ENCODE results near the gene TGFBR3L.

The TGFBR3L gene

GRCh38 chr19:7914598-7915045 is at the start of gene TGFBR3L:
TSS of gene TGFBR3L (plus strand) at chr19:7914830.
- DNase-seq (ENCODE audit: low read depth in 2 of 2): no peak

GRCh38 chr19:7865262-7865911 is 49.2 kb upstream of the TGFBR3L start:
- DNase-seq (ENCODE audit: low read depth in 2 of 2): no peak

GRCh38 chr19:7866399-7867091 is 48.1 kb upstream of the TGFBR3L start:
- DNase-seq (ENCODE audit: low read depth in 2 of 2): no peak

GRCh38 chr19:7867092-7867844 is 47.4 kb upstream of the TGFBR3L start:
- DNase-seq (ENCODE audit: low read depth in 2 of 2): no peak

- DNase-seq (ENCODE audit: low read depth in 2 of 2): no peak
Measured at GRCh38 chr19:7868326-7868670, 46.3 kb upstream of the TGFBR3L start.

- DNase-seq (ENCODE audit: low read depth in 2 of 2): peak; percentile 73 to 76
Measured at GRCh38 chr19:7868671-7869452, 45.8 kb upstream of the TGFBR3L start.

GRCh38 chr19:7869453-7869909 is 45.1 kb upstream of the TGFBR3L start:
- peak; percentile 51 to 56 for DNase-seq (ENCODE audit: low read depth in 2 of 2)

- DNase-seq (ENCODE audit: low read depth in 2 of 2): peak; percentile 44 to 45
Measured at GRCh38 chr19:7869910-7870511, 44.6 kb upstream of the TGFBR3L start.

GRCh38 chr19:7870571-7871436 is 43.8 kb upstream of the TGFBR3L start:
- DNase-seq (ENCODE audit: low read depth in 2 of 2): peak; percentile 42 to 66

- peak; percentile 65 to 81 for DNase-seq (ENCODE audit: low read depth in 2 of 2)
Measured at GRCh38 chr19:7871437-7872305, 43.0 kb upstream of the TGFBR3L start.

- no peak for DNase-seq (ENCODE audit: low read depth in 2 of 2)
Measured at GRCh38 chr19:7872306-7873204, 42.1 kb upstream of the TGFBR3L start.

- no peak for DNase-seq (ENCODE audit: low read depth in 2 of 2)
Measured at GRCh38 chr19:7873304-7874075, 41.1 kb upstream of the TGFBR3L start.

GRCh38 chr19:7874076-7874896 is 40.3 kb upstream of the TGFBR3L start, which contains the start of gene PRR36:
TSS of gene PRR36 (minus strand) at chr19:7874390. CDS start at chr19:7873689, 701 bp downstream.
- no peak for DNase-seq (ENCODE audit: low read depth in 2 of 2)

- no peak for DNase-seq (ENCODE audit: low read depth in 2 of 2)
Measured at GRCh38 chr19:7874897-7875273, 39.7 kb upstream of the TGFBR3L start.

- DNase-seq (ENCODE audit: low read depth in 2 of 2): no peak
Measured at GRCh38 chr19:7877249-7877836, 37.3 kb upstream of the TGFBR3L start.

- DNase-seq (ENCODE audit: low read depth in 2 of 2): no peak
Measured at GRCh38 chr19:7879111-7879807, 35.4 kb upstream of the TGFBR3L start.

All from stimulated activated CD8-positive, alpha-beta memory T cell treated with anti-CD3 and anti-CD28 coated beads, Interleukin-15, amount 100 ng/mL, for 48 hours (primary cell).